AG20443 (cell line): Measurements from ENCODE around the gene MECP2.
"Not testable (repeated sequence)": the region's sequence is repeated elsewhere in the genome, so short reads cannot be mapped to it uniquely, and the experiment has no call there.

Experiments
- DNase-seq: peaks from one replicate; pipeline ENCODE4 v3.0.0; 2012; ENCODE audit warnings: low spot score, mixed read lengths

Gene MECP2

DNA sequence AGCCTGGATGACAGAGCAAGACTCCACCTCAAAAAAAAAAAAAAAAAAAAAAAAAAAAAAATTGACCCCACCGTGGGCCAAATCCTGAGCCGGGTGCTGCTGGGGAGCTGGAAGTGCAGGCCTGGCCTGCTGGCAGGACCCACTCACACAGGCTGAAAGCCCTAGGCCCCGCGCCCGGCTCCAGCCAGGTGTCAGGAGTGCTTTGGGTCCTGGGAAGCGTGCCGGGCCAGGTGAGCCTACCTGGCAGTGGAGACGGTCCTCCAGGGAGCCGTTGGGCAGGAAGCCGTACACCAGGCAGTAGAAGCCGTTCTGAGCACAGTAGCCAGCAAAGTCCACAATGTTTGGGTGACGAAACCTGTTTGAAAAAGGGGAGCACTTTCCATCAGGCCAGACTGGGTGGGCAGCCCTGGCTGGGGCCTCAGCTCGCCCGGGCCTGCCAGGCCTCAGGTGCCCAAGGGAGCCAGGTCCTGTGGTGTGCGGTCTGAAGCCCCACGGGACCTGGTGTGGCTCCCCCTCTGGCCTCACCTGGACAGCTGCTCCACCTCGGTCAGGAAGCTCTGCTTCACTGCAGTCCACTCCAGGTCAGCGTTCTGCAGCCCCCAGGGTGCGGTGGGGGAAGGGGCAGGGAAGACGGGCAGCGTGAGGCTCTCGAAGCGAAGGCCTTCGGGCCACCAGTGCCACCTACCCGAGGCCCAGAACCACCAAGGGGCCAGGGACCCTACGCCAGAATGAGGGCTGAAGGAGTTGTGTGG is 79.6 kb downstream of the MECP2 start:
- no peak for DNase-seq

DNA sequence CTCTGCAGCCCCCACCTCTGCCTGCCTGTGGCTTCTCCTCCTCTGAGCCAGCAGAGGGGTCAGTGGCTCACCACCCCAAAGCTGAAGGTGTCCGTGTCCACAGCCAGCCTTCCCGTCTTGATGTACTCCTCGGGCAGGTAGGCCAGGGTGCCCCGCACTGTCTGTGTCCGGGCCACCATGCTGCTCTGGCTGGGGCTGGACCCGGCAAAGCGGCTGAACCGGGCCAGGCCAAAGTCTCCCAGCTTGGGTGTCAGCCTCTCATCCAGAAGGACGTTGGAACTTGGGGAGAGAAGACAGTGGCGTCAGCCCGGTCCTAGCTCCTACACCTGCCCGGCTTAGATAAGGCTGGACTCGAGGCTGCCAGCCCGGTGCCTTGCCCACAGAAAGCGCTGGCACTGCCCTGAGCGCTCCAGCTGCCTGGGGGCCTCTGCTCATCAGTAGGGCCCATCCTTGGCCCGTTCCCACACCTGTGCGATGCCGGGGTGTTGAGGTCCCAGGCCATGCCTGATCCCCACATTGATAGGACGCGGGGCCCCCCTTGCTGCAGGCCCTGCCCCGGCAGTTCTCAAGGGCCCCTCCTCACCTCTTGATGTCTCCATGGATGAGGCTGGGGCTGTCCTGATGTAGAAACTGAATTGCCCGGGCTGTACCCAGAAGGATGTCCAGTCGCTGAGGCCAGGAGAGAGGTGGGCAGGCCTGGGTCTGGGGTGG is 81.0 kb downstream of the MECP2 start:
- no peak for DNase-seq

DNA sequence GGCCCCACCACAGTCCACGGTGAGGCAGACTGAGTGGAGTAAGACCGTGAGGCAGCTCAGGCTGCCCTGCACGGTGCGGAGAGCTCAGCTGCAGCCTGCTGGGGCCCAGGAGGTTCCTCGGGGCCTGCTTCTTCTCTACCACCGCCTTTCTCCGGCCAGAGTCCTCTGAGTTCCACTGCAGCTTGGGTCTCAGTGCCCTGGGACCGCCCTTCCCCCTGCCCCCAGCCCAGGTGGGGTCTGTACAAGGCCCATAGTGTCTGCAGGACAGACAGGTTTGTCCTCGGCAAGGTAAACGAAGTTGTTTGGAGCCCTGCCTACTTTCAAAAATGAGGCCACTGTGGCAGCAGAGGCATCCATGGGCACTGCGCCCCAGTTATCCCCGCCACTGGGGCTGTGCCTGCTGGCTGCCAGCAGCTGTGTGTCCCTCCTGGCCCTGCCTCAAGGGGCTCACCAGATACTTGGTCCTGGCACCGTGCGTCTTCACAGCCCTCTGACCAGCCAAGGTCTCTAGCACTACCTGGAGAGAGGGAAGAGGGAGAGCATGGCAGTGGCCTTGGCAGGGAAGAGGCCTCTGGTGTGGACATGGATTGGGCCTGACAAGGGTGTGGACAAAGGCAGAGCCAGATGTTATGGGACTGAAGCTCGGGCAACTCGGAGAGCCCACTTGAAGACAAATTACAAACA is 81.8 kb downstream of the MECP2 start:
- no peak for DNase-seq

DNA sequence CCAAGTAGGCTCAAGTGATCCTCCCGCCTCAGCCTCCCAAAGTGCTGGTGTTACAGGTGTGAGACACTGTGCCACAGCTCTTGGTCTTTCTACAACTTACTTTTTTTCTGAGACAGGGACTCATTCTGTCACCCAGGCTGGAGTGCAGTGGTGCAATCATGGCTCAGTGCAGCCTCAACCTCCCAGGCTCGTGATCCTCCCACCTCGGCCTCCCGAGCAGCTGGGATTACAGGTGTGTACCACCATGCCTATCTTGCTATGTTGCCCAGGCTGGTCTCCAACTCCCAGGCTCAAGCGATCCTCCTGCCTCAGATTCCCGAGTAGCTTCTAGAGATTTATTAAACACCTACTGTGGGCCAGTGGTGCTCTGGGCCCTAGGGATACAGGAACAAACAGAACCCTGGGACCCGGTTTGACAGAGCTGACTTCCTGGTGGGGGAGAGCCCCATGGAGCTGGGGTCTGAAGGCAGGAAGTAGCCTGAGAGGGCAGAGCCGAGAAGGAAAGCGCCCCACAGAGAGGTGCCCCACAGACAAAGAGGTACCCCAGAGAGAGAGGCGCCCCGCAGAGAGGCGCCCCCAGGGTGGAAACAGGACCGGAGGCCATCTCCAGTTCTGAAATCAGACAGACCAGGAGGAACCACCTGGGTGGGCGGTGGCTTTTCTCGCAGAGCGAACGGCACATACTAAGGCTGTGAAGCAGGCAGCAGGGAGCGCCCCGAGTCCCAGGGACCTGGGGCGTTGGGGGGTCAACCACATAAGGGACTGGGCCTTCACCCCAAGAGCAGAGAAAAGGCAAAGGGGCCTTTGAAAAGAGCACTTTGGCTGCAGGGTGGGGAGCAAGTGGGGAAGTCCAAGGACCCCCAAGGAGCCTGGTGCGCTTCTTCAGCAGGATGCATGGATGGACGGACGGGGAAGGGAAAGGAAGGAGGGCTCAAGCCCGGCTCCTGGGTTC is 82.8 kb downstream of the MECP2 start:
- DNase-seq, result no peak

DNA sequence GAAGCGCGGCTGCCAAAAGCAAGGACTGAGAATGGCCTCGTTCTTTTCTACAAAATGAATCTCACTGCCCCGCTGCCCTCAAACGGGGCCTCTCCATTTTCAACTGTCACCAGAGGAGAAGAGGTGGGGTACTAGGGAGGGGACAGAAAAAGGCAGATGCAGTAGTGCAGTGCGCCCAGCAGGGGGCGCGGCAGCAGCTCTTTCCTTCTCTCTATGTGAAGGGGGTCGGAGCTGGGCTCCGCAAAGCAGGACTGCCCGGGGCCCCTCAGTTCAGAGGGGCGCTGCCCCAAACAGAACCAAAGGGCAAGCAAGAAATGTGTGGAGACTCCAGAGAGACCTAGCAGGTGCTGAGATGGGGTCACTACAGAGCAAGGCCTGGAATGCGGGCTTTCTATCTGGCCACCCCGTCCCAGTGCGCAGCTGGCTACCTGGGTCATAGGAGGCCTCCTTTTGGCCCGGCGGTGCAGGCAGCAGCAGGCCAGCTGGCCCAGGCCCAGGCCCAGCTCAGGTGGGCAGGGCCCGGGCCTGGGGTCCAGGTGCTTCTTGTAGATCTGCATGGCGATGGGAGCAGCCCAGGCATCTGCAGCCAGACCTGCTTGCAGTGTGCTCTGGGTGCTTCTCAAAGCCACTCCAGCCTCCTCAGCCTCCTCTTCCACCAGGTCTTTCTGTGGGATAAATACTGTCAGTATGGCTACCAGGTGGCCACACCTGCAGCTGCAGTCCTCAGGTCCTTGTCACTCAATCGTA is 83.7 kb downstream of the MECP2 start:
- peak; percentile 55 for DNase-seq

DNA sequence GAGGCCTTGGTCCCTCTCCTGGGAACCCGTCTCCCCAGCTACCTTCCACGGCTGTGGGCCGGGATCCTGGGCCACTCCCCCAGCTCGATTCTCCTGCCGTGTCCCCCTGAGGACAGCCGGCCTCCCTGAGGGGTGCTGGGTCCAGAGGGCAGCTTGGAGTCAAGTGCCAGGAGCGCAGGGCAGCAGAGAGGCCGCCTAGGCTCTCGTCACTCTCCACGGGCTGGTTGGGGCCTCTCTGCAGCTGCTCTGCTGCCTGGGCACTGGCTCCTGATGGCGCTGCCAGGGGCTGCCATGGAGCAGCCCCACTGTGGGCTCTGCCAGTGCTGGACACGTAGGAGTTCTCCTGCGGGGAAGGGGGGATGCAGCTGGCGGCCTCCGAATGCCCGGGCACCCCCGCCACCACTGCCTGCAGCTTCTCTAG is 84.5 kb downstream of the MECP2 start:
- no peak for DNase-seq

DNA sequence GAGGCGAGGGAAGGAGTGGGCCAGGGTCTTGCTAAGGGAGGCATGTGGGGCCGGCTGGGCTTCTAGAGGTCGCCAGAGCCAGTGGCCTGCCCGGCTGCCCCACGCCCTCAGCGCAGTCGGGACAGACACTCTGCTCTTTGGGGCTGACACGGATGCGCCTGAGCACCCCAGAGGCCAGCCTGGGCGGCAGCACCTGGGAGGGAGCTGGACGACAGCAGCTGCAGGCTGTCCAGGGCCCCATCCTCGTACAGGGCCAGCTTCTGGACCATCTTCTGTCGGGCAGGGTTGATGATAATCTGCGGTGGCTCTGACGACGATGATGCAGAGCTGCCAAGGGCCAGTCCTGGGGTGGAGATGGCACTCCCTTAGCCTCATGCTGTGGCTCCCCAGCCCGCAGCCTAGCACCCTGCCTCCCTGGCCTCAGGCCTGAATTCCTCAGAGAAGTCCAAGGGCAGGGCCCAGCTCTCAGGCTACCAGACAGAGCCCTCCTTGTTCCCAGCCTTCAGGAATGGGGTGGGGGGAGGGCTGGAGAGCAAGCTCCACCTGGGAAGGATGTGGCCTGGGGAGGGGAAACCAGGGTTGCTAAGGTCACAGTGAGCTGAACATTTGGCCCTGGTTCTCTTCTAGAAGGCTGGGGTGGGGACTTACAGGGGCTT is 85.1 kb downstream of the MECP2 start:
- DNase-seq, result peak; percentile 7

DNA sequence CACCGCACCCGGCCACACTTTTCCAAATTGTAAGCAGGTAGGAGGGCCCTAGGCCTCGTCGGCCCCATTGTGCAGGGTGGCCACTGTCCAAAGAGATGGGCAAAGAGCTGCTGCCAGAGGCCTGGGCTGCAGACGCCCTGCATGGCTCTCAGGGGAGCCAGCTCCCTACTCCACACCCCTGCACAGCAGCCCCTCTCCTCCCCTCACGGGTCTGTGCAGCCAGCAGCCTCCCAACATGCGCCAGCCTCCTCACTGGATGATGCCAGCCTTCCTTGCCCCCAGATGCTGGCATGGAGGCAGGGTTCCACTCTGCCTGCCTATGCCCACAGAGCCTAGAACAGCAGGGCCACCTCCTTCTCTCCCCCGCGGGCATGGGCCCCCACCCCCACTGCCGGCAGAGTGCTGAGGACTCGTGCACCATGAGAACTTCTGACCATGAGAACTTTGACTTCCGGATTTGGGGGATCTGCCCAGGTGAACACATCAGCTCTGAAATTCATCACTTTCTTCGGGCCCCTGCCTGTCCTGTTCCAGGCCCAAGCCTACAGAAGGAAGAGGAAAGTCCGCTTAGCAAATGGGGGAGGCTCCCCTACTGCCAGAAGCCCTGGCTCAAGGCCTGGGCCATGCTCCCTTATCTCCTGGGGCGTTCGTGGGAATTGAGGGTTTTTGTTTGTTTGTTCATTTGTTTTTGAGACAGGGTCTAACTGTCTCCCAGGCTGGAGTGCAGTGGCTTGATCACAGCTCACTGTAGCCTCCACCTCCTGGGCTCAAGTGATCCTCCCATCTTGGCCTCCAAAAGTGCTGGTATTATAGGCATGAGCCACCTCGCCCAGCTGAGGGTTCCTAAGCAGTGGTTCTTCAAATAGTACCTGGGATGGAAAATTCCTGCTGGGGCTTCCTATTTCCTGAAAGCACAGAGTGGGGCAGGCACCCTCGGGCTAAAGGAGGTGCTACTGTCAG is 85.9 kb downstream of the MECP2 start:
- DNase-seq, result no peak

DNA sequence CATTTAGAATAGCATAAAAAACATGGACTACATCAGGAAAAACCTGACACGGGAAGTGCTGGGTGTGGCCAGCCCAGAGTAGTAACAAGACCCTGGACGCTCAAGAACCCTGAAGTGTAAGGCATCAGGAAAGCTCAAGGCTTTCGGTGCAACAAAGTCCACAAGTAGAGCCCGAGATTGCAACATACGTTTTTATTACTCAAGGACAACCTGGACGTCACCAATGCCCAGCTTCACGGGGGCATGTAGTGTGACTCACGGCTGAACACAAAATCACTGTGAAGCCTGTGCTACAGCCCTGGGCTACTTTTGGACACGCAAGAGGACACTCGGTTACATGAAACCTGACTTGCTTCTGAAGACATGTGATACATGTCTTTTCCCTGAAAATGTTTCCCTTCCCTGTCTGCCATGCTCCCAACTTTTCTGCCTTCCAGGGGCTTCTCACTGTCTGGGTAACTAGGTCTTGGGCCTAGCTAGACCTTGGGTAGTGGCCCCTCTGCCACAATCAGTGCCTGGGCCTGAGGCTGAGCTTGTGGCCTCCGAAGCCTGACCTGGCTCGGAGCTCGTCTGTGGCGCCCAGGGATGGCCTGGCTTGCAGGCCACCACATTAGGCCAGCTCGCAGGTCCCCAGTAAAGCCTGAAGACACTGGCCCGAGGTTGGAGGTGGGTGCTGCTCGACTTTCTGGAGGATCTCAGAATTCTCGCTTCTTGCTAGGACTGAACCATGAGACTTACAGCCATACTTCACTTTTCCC is 87.0 kb downstream of the MECP2 start:
- no peak for DNase-seq

DNA sequence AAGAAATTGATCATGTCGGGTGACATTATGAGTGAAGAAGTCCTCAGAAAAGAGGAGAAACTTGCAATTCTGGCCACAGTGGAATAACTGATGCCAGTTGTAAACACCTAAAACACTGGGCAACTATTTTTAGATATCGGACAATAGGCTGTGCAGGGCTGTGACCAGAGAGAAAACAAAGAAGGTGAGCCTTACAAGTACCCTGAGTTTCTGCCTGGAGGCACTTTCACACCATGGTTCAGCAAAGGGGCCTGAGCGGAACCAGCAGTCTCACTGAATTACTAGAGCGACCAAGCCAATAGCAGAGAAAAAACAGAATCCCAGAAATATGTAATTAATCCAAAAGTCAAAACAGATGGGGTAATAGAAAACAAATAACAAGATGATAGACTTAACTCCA is 89.0 kb downstream of the MECP2 start:
- no peak for DNase-seq

DNA sequence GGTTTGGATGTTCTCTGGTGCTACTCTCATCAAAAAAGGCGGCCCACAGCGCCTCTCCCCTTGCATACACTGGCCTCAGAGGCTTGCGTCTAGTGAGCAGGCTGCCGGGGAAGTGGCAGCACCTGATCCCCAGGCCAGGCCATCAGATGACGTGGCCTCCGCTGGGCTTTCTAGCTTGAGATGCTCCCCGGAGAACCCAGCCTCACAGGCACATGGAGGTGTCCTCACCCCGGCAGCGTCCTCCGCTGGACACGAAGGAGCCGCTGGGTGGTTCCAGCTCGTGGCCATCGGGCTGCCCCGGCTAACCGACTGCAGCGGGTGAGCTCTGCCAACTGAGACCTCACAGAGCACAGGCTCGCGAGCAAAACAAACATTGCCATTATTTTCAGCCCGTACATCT is 90.6 kb downstream of the MECP2 start:
- DNase-seq, result no peak

DNA sequence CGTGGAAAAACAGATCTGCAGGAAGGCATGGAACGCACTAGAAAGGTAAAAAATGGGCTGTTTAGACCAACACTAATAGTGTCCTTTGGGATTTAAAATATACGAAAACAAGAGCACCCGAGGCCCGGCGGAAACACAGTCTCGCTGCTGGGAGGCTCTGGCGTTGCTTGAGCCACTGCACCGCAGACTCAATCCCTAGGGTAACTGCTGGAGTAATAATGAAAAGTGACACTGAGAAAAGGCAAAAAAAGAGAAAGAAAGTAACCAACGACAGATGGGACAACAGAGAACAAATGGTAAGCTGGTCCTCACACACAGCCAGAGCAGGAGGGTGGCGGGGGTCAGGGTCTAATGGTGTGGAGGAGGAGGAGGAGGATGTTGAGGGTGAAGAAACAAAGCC is 93.2 kb downstream of the MECP2 start:
- no peak for DNase-seq

DNA sequence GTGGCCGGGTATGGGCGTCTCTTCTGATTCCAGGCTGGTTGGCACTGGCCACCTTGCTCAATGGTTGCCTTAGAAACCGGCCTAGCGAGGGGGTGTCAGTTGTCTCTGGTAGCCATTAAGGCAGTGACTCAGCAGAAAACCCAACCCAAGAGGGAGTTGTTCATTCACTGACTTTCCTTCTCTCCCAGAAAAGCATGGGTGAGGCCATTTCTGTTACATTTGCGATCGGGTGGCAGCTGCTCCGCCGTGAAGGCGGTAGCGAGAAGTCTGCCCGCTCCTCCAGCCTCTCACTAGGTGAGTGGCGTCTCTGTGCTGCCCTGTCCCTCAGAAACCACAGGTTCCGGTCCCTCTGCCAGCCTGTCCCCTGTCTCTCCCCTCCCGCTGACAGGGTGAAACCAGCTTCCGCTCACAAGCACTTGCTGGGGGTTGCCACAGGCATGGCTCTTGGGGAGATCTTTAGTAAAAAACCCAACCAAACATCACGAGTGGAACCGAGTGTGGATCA is 95.2 kb downstream of the MECP2 start:
- peak; percentile 85 for DNase-seq

DNA sequence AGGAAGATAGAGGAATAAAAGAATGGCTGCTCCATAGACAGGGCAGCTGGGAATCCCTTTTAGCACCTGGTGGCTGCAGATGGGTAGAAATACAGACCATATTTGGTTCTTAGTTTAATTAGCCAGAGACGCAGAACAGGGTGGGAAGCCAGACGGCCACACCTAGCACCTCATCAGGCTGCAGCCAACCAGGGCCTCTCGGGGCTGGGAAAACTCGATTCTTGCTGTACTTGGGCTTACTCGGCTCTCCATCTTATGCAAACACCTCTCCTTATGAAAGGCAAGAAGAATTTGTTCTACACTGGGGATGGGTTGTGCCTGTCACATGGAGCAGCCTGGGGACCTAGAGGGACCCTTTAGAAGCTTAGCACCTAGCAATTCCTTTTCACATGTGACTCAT is 97.5 kb downstream of the MECP2 start:
- DNase-seq, result no peak

DNA sequence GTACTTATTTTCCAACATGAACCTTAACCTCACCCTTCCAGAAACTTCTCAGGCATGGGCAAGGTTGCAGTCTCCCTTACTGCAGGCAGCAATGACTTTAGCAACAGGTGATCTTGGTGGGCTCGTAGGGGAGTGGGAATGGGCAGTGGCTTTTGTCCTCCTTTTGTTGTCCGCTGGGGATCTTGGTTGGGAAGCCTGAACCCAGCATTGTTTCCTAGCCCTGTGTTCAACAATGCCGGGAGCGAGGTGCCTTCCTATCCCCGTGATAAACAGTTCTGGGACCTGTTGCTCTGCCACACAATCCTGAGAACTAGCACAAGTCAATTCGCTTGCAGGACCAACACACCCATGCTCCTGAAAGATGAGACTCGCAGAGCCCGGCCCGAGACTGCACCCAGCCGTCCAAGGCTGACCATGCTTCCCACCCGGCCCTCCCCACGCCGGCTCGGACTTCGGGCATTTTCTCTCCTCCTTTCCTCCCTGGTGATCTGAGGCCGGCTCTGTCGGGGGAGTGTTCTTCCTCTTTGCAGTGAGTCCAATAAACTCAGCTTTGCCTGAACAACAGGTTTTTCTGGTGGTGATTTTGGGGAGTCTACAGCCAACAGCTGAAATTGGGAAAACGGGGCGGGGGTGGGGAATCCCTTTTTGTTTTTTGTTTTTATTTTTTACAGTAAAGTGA is 98.0 kb downstream of the MECP2 start:
- DNase-seq, result no peak

DNA sequence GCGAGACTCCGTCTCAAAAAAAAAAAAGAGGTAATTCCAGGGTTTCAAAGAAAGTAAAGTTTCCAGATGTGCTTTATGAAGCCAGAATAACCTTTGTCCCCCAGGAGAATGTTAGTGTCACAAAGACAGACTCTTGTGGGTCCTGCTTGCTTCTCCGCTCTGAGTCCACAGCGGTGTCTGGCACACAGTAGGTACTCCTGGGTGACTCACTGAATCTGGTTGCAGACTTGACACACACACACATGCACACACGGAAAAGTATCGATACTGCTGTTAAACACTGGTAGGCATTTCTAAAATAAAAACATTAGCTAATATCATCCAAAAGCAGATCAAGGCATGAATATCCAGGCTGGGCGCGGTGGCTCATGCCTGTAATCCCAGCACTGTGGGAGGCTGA is 102.0 kb downstream of the MECP2 start:
- DNase-seq, result no peak

DNA sequence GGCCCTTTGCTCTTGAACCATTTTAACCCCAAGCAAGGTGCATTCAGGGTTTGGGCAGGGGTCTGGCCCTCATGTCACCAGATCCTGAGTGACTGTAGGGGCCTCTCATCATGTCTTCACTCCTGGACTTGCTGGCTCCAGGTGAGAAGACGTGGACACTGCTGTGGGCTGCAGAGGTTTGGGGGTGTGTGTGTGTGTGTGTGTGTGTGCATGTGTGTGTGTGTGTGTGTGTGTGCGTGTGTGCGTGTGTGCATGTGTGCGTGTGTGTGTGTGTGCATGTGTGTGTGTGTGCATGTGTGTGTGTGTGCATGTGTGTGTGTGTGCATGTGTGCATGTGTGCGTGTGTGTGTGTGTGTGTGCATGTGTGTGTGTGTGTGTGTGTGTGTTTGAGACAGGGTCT is 103.1 kb downstream of the MECP2 start:
- not testable (repeated sequence) for DNase-seq

DNA sequence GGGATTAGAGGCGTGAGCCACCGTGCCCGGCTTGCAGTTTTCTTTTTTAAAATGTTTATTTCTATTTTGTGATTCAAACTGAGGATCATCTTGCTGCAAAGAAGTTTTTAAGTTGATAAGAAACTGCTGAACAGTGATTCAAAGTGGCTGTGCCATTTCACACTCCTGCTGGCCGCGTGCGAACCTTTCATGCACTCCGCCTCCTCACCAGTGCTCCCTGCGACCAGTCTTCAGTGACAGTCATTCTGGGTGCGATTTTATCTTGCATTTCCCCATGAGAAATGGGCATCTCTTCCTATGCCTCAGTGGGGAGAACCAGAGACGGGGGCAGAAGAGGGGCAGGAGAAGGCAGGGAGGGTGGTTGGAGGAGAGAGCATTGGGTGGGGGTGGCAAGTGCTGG is 103.5 kb downstream of the MECP2 start:
- DNase-seq, result no peak
